HG03025 (cell line): ENCODE measurements around the gene ABHD8.
"Not testable (repeated sequence)": the region's sequence is repeated elsewhere in the genome, so short reads cannot be mapped to it uniquely, and the experiment has no call there.

Source experiments
- ATAC-seq: cut with Tn5 transposase; IDR thresholded peaks from one replicate; pipeline ENCODE4 v1.9.1; 2021; ENCODE audit warnings: mild to moderate bottlenecking, moderate library complexity; ENCODE audit not compliant: unreplicated experiment, low FRiP score

ABHD8 gene

DNA sequence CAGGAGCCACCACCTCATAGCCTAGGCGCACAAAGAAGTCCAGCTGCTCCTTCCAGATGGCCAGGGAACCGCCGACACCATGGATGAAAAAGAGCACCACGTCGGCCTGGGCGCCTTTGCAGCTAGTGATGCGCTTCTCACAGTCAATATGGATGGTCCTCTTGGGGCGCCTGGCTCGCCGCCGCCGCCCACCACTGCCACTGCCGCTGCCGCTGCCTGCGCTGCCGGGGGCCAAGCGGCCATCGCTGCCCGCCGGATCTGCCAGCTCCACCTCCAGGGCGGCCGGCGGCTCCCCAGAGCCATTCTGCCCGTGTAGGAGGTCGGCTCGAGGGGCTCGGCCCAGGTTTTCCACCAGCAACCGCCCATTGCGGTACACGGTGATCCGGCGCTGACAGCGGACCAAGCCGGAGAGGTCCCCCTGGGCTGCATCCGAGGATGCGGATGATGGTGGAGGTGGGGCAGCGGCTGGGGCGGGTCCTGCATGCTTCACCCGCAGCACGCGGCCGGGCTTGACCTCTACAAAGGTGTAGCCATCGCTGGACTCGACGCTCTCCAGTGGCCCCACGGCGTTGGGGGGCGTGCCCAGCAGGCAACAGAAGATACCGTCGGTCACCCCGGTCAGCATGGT is 2.1 kb downstream of the ABHD8 start:
- no peak for ATAC-seq

DNA sequence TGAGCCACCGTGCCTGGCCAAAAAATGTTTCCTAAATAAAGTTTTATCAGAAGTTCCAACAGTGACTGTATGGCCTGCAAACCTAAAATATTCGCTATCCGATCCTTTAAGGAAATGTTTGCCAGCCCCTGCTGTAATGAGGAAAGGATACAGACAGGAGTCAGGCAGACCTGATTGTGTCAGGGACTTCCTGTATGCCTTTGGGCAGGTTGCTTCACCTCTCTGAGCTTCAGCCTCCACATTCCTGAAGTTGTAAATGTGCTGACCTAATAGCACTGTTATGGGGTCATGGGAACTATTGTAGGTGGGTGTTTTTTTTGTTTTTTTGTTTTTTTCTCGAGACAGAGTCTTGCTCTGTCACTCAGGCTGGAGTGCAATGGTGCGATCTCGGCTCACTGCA is 6.2 kb downstream of the ABHD8 start:
- ATAC-seq = no peak

DNA sequence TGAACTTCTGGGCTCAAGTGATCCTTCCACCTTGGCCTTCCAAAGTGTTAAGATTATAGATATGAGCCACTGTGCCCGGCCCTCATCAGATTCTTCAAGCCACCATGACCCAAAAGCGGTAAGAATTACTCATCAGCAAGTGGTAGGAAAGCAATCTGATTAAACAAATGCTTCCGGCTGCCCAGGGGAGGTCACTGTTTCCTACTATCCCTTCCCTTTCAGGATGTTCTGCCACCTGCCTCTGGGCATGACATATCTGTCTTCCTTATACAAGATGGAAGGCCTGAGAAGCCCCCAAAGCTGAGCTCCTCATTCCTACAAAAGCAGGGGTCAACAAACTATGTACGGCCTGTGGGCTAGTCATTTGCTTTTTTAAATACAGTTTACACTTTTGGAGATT is 7.0 kb downstream of the ABHD8 start:
- ATAC-seq = no peak

DNA sequence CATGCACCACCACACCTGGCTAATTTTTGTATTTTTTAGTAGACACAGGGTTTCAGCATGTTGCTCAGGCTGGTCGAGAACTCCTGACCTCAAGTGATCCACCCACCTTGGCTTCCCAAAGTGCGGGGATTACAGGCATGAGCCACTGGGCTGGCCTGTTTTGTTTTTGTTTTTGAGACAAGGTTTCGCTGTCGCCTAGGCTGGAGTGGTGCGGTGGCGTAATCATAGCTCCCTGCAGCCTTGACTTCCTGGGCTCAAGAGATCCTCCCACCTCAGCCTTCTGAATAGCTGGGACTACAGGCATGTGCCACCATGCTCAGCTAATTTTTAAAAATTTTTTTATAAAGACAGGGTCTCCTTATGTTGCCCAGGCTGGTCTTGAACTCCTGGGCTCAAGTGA is 7.7 kb downstream of the ABHD8 start:
- ATAC-seq = not testable (repeated sequence)

DNA sequence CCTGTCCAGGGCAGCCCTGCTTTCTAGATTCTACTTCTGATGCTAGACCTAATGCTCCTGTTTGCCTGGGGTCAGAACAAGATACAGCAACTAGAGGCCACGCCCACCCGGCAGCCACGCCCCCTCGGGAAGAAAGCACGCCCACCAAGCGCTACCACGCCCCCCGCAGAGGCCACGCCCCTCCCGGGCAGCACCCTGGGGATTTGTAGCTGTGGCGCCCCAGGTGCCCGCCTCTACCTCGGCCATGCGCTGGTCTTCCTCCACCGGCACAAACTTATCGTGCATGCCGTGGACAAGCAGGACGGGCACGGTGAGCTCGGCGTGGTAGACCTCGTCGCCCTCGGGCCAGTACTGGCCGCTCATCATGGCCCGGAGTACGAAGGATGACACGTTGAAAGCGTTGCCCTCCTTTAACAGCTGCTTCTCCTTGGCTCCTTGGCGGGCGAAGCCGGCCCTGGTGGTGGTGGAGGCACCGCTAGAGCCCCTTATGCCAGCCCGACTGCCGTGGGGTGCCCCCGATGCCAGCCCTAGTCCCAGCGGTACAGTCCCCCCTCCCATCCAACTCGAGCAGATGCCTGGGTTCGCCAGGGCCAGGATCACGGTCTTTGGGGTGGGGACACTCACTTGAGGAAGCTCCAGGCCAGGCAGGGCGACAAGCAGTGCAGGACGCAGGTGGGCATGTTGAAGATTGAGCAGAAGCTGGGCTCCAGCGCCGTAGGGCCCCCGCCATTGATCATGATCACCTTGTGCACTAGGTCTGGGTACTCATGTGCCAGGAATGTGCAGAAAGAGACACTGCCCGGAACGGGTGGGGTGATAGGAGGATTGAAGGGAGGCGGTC is 9.0 kb downstream of the ABHD8 start:
- ATAC-seq = no peak

DNA sequence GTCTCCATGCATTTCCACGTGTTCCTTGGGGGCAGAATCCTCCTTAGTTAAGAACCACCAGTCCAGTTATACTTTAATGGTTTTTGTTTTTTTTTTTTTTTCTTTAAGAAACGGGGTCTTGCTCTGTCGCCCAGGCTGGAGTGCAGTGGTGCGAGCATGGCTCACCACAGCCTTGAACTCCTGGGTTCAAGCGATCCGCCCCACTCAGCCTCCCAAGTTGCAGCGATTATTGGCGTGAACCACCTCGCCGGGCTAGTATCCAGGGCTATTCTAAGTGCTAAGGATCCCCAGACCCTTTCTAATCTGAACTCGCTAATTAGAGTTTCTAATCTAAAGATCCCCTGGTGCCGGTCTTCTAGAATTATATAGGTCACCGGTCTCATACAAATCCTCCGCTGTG is 9.6 kb downstream of the ABHD8 start:
- no peak for ATAC-seq

DNA sequence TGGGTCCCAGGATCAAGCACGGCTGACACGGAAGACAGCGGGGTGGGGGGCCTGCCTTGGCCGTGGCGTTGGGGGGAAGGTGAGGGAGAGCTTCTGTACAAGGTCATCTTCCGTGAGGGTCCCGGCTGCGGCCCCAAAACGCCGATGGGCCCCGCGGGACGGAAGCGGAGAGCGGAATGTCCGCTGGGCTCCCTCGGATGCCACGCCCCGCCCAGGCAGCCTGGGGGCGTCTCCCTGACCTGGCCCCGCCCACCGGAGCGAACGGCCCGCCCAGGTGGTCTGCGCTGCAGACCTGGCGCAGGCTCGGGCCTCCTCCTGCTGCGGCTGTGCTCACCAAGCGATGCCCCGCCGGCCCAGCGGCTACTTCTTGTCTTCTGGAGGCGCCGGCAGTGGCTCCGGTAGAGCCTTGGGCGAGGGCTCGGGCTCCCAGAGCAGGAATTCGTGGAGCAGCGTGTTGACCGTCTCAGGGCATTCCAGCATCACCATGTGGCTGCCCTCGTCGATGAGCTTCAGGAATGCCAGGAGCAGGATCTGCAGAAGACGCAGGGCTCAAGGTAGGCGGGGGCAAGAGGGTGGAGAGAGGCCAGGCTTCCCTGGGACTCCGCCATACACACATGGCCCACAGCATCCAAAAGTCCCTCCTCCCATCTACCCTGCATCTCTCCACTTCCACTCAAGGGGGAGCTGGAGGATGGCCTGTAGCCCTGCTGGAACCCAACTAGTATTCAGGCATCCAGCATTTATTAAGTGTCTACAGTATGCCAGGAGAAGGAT is 10.7 kb downstream of the ABHD8 start:
- no peak for ATAC-seq

DNA sequence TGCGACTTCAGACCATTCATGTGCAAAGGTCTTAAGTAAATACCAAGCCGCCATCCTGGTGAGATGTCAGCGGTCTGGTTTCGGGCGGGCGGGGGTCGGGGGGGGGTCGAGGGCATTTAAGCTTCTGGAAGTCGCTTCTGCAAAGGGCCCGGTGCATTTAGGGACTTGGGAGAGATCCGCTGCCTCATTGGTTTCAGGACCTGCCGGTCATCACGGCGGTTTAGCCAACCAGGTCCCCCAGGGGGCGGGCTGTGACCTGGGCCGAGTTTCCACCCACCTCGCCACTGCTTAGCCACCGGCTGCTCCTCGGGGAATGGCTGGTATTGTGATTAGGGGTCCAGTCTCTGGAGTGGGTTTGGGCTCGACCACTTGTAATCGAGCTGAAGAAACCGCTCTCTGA is 13.7 kb downstream of the ABHD8 start:
- ATAC-seq = no peak

DNA sequence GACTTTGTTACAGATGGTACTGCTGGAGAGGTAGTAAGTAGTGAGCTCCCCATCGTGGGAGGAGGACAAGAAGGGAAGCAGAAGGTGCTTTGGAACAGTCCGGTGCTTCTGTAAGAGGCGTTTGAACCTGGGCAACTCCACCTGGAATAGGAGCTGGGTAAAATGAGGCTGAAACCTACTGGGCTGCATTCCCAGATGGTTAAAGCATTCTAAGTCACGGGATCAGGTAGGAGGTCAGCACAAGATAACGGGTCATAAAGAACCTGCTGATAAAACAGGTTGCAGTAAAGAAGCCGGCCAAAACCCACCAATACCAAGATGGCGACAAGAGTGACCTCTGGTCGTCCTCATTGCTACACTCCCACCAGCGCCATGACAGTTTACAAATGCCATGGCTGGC is 16.5 kb downstream of the ABHD8 start:
- ATAC-seq = no peak

DNA sequence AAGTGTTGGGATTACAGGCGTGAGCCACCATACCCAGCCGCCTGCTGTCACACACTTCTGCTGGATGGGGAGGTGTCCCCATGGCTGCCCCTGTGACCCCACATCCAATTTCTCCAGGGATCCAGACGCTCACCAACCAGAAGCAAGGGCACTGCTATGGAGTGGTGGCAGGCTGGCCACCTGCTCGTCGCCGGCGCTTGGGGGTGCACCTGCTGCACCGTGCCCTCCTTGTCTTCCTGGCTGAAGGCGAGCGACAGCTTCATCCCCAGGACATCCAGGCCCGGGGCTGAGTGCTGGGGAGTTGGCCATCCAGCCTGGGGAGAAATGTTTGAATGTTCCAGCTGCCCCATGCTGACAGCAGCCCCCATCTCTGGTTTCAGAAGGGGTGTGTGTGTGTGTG is 17.0 kb downstream of the ABHD8 start:
- ATAC-seq = no peak

DNA sequence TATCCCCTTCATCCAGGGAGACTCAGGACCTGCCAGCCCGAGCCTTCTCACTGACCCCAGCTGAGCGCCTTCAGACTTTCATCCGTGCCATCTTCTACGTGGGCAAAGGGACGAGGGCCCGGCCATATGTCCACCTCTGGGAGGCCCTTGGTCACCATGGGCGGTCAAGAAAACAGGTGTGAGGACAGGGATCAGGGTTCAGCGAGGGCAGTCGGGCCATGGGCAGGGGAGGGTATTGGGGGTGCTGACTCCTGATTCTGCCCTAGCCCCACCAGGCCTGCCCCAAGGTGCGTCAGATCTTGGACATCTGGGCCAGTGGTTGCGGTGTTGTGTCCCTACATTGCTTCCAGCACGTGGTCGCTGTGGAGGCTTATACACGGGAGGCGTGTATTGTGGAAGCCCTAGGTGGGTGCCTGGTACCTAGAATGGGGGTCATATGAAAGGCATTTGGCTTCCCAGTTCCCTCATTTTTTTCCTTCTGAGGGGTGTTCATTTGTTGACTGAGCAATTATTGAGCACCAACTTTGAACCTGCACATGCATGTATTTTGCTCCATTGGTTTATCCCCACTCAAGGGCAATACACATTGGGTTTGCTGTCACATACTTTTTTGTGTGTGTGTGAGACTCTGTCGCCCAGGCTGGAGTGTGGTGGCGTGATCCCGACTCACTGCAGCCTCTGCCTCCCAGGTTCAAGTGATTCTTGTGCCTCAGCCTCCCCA is 17.6 kb downstream of the ABHD8 start:
- no peak for ATAC-seq

DNA sequence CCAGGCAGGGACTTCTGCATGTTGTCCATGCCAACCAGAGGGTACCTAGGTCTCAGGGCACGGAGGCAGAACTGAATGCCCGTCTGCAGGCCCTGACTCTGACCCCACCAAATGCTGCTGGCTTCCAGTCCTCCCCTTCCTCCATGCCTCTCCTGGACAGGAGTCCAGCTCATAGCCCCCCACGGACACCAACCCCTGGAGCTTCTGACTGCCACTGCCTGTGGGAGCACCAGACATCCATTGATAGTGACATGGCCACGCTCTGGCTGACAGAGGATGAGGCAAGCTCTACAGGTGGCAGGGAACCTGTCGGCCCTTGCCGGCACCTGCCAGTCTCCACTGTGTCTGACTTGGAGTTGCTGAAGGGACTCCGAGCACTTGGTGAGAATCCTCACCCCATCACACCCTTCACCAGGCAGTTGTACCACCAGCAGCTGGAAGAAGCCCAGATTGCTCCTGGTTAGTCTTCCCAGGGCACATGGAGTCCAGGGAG is 19.7 kb downstream of the ABHD8 start:
- no peak for ATAC-seq

DNA sequence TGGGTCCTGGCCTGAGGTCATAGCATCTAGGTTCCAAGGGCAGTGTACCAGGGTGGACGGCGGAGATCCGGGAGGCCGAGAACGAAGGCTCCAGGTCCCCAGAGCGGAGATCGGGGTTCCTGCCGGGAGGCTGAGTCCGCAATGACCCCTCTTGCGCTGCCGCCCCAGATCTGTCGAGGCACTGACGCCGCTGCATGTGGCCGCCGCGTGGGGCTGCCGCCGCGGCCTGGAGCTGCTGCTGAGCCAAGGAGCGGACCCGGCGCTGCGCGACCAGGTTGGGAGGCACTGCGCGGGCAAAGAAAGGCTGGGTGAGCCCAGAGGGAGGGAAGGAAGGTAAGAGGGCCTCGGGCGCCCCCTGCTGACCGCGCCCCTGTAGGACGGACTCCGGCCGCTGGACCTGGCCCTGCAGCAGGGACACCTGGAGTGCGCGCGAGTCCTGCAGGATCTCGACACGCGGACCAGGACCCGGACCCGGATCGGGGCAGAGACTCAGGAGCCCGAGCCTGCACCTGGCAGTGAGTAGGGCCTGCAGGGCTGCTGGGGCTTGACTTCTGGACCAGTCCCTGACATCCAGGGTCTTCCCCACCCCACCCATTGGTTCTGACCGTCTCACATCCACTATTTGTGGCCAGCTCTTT is 20.6 kb downstream of the ABHD8 start:
- no peak for ATAC-seq

DNA sequence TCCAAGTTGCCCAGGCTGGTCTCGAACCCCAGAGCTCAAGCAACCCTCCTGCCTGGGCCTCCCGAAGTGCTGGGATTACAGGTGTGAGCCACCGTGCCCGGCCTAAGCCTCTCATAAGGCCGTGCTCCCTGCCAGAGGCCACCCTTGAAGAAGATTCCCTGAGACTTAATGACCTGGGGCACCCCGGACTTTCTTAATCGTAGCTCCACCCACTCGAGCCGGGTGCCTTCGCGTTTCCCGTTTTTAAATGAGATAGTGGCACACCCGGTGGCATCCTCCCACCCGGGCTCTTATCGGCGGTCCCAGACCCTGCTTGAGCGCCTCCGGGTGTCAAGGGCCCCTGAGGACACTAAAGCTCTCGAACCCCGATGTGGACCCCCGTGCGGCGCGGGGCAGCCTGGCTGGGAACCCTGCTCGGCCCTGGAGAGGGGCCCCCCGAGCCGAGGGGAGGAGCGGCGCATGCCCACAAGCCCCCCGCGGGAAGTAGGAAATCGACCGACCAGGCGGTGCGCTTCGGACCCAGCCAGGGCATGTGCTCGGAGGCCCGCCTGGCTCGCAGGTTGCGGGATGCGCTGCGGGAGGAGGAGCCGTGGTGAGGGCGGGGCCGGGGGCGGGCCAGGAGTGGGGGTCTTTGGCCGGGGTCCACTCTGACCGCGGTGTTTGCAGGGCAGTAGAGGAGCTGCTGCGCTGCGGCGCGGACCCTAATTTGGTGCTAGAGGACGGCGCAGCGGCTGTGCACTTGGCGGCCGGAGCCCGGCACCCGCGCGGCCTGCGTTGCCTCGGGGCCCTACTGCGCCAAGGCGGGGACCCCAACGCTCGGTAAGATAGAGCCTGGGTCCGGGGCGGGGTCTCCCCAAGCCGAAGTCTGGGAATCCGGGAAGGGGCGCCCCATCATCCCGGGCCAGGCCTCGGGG is 21.6 kb downstream of the ABHD8 start, which contains the start of gene ANKLE1:
Gene ANKLE1 (plus strand): TSS at position 511 of the 914 bp plus-strand sequence. CDS start 20 bp downstream, at position 531.
- no peak for ATAC-seq

DNA sequence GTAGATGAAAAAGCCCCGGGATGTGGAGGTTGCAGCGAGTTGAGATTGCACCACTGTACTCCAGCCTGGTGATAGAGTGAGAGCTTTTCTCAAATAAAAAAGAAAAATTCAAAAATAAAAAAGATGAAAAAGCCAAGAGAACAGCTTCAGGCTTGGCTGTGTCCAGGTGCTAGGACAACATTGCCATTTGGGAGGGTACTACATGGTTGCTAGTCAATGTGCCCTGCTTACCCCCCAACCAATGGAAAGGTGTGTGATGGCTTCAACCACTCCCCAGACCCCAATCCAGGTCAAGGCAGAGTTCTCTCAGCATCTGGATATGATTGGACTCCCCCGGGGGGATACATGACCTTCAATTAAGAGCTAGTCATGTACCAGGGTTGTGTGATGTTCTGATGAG is 23.8 kb downstream of the ABHD8 start:
- no peak for ATAC-seq

DNA sequence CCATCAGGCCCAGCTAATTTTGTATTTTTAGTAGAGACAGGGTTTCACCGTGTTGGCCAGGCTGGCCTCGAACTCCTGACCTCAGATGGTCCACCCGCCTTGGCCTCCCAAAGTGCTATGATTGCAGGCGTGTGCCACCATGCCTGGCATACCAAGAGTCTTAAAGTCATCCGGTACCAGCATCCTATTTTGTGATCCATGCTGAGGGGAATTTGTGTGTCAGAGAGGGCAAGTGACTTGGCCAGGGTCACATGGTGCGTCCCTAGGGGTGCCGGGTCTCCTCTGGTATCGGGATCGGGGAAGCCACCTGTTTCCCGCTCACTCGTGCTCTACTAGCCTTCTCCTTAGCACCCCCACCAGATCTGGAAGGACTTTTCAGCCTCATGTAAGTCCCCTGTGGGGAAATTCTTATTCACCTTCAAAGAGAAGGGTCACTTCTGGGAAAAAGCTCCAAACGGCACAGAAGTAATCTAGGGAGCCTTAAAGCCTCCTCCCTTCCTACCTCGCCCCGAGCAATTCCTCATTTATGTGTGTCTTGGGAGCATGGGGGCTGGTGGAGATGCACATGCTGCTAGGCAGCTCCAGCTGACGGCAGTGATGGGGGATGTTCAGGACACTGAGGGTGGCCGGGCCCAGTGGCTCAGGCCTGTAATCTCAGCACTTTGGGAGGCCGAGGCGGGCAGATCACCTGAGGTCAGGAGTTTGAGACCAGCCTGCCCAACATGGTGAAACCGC is 27.6 kb downstream of the ABHD8 start:
- no peak for ATAC-seq

DNA sequence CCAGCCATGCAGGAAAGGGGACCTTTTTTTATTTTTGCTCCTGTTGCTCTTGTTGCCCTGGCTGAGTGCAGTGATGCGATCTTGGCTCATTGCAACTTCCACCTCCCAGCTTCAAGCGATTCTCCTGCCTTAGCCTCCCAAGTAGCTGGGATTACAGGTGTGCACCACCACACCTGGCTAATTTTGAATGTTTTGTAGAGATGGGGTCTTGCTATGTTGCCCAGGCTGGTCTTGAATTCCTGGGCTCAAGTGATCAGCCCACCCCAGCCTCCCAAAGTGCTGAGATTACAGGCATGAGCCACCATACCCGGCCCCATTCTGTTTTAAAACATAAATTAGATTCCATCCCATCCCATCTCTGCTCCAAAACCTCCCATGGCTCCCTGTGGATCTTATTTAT is 28.3 kb downstream of the ABHD8 start:
- not testable (repeated sequence) for ATAC-seq

DNA sequence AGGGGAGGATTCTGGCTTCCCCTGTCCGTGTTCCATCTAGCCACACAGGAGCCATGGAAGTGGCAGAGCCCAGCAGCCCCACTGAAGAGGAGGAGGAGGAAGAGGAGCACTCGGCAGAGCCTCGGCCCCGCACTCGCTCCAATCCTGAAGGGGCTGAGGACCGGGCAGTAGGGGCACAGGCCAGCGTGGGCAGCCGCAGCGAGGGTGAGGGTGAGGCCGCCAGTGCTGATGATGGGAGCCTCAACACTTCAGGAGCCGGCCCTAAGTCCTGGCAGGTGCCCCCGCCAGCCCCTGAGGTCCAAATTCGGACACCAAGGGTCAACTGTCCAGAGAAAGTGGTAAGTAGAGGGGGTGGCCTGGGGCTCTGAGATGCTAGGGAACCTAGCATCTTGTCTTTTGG is 34.5 kb downstream of the ABHD8 start:
- no peak for ATAC-seq
